ELR (cell line): Measurements from ENCODE around the gene AMPH.

ENCODE experiments used
- DNase-seq: peaks from one replicate; pipeline ENCODE4 v3.0.0-alpha.2; 2015; ENCODE audit warnings: low read depth

Gene AMPH

DNA sequence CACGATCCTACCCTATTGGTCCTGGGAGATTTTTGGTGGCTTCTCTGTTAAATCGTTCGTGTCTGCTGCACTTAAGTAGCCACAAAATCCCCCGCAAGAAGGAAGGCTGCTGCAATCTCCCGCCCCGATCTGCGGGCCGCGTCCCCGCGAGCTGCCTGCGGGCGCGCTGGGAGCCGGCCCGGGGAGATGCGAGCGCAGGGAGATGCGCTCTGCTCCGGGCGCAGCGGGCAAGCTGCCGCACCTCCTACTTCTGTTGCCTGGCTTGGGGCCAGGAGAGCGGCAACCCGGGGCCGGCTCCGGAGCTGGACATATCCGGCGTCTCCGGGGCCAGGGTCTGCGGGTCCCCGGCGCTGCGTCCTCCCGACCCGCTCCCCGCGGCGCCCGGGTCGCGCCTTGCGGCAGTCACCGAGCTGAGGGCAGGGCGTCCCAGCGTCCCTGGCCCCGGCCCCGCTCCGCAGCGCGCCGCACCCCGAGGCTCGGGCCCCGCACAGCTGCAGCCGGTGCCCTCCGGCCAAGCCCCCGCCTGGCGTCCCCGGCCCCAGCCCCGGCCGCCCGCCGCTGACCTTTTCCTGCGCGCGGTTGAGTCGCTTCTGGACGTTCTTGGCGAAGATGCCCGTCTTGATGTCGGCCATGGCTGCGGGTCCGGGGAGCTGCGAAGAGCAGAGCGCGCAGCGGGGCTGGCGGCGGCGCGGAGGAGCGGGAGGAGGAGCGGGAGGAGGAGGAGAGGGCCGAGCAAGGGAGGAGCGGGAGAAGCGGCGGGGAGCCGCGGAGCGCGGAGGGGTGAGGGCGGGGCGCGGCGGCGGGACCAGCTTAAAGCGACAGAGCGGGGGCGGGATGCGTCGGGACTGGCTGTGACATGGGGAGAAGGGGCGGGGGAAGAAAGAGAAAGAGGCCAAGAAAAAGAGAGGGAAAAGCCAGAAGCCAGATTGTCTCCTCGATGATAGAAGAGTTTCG is at the start of gene AMPH:
Gene AMPH (minus strand): TSS at position 654 of the 954 bp plus-strand sequence. CDS start 22 bp downstream, at position 632.
- DNase-seq: peak; percentile 19

- no peak for DNase-seq
These were observed 48.2 kb upstream of the AMPH start for GRCh38 chr7:38679419-38679818.

DNA sequence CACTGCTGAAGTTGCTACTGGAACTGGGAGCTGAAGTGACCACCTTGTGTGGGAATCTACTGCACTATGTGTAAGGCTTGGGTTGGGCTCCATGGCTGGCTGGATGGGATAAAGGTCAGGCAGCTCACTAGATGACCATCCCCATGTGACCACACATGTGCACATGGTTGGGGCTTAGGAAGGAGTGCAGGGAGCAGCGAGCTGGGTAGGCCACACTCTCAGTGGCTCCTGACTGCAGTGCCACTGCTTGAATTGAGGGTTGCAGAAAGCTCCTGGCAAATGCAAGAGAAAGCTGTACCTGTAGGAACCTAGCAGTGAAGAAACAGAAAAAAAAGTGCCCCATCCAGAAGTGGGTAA is 47.5 kb upstream of the AMPH start:
- no peak for DNase-seq

DNA sequence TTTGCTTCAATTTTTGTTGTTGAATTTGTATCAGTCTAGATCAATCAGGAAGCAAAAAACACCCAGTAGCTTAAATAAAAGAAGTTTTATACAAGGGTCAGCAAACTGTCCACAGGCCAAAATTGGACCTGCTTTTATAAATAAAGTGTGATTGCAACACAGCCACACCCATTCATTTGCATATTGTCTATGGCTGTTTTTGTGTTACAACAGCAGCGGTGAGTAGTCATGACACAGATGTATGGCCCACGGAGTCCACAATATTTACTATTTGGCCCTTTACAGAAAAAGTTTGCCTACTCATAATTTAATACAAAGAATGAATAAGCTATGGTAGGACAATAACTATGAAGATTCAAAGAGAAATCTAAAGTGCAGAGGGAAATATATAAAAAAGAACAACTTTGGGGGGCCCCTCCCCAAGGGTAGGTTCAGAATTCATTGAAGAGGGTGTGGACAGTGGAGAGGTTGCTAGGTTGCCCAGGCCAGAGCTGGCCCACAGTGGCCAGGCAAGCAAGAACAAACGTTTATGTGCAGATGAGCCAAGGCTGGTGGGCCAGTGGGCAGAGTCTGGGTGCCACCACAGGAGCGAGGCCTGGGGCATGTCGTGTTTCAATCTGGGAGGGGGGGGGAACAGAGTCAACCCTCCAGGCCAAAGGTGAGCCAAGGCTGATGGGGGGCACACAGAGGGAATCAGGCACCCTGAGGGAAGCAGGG is 47.0 kb upstream of the AMPH start:
- DNase-seq: no peak

GRCh38 chr7:38675494-38676106 is 44.4 kb upstream of the AMPH start:
- DNase-seq: no peak

- no peak for DNase-seq
These were observed 43.3 kb upstream of the AMPH start for GRCh38 chr7:38674513-38674912.

- DNase-seq: peak; percentile 71
These were observed 42.6 kb upstream of the AMPH start for GRCh38 chr7:38673795-38674194.

DNA sequence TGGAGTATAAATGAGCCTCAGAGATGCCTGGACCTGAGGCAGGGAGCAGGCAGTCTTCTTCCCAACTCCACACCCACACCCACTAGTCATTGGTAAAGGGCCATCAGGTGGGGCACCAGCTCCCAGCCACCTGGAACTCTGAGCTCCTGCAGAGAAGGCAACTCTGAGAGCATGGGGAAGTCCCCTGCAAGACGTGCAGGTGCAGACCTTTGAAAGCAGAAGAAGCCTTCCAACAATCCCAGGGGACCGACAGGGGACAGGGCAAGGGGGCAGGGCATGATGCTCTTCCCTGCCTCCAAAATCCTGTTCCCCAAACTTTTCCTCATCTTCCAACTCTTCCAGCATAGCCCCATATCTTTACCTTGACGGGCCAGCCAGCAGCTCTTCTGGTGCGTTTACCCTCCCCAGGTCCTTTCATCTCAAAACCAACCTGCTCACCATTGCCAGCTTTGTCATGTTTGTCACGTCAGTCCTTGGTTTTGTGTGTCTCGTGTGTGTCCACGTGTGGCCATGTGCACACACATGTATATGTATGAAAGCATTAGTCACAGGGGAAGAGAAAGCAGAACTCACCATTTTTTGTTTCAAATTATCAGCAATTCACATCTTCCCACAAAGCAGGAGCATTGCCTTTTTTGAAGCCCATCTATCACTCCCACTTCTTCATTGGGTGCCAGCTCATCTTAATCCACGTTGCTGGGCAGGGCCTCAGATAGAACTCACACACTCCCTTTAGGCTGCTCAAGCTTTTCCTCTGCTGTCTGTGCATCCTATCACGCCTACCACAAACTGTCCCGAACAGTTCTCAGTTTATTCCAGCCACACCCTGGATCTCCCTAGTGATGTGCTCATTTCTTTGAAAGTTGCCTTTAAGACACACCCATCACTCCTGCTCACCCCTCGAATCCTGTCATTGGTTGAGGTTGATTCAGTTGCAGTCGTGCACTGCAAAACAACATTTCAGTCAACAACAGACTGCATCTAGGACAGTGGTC is 41.0 kb upstream of the AMPH start:
- no peak for DNase-seq

- no peak for DNase-seq
These were observed 38.9 kb upstream of the AMPH start for GRCh38 chr7:38669965-38670520.

- no peak for DNase-seq
These were observed 33.8 kb upstream of the AMPH start for GRCh38 chr7:38664972-38665371.

- peak; percentile 50 for DNase-seq
These were observed 29.4 kb upstream of the AMPH start for GRCh38 chr7:38660427-38661099.

GRCh38 chr7:38659931-38660330 is 28.8 kb upstream of the AMPH start:
- no peak for DNase-seq

GRCh38 chr7:38658921-38659320 is 27.7 kb upstream of the AMPH start:
- DNase-seq: no peak

GRCh38 chr7:38656968-38657367 is 25.8 kb upstream of the AMPH start:
- DNase-seq: no peak

GRCh38 chr7:38655833-38656774 is 24.9 kb upstream of the AMPH start:
- no peak for DNase-seq

GRCh38 chr7:38637957-38638356 is 6.8 kb upstream of the AMPH start:
- DNase-seq: no peak

DNA sequence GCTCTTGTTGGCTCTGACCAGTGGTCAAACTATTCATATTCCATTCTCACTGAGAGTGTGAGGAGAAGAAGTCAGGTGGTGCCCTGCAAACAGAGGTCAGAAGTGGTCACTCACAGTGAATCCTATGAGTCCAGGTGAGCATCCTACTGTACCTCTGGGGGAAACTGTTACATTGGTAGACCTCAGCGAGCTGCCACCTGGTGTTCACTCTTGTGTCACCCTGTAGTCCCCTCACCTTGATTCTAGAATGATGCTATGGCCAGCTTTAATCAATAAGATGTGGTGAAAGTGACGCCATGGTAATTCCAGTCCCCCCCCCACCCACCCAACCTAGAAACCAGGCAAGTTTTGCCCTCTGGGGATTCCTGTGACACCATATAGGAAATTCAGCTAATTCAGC is 1.2 kb upstream of the AMPH start:
- no peak for DNase-seq

DNA sequence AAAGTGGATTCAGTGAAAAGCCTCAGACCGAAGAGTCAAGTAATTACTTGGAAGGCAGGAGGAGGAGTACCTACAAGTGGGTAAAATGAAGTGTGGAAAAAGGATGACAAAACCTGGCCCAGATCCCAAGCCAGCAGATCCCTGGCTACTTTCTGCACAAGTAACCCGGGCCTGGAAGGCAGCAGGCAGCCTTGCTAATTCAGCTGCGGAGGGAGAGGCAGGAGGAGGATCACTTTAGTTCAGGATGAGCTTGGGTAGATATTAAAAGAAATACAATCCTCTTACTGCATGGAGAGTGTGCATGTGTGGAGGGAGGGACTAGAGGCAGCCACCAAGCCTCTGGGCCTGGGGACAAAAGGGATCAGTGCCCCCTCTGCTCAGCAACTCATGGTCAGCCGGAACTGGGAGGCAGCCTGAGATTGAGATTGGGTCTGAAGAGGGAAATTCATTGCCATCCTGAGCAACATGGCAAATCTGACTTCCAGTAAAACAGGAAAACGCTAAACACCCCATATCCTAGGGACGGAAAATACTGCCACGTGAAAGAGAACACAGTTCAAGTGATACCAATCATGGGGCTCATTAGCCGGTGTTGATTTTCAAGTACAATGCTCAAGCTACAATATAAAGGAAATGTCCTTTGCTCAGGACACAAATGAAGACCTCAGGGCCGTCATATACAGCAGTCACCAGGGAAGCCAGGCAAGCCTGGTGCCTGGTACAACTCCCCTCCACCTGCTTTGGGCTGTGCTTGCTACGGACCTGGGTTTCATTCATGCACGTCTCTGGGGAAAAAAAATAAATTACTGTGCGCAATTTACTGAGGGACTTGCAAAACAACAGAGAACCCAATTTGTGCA is 1.3 kb downstream of the AMPH start:
- no peak for DNase-seq
